Measurements from ENCODE around the gene AK3.
A peak's percentile ranks its signal among the peaks of the same experiment; 100 is the strongest.
"Not testable (repeated sequence)": the region's sequence is repeated elsewhere in the genome, so short reads cannot be mapped to it uniquely, and the experiment has no call there.

Gene AK3

DNA sequence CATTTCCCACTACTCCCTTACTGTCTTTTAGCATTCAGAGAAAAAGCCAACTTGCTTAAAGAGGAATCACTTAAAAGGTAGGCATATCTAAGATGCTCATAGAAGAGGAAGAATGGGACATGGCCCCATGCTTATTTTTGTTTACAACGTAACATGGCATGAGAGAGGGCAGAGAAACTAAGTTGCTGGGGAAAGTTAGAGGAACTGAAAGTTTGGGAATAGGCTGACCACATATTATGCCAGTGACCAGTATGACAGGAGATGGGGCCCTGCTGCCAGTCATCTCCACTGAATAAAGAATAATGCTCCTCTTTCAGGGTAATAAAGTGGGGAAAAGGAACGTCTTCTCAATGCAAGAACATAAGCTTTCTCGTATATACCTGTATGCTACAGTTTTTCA is 77.0 kb downstream of the AK3 start:
- Histone ChIP-seq H3K4me3 (no peak overlapping the region), H3K27ac (no peak overlapping the region)
- TF ChIP-seq, protein P1, sequence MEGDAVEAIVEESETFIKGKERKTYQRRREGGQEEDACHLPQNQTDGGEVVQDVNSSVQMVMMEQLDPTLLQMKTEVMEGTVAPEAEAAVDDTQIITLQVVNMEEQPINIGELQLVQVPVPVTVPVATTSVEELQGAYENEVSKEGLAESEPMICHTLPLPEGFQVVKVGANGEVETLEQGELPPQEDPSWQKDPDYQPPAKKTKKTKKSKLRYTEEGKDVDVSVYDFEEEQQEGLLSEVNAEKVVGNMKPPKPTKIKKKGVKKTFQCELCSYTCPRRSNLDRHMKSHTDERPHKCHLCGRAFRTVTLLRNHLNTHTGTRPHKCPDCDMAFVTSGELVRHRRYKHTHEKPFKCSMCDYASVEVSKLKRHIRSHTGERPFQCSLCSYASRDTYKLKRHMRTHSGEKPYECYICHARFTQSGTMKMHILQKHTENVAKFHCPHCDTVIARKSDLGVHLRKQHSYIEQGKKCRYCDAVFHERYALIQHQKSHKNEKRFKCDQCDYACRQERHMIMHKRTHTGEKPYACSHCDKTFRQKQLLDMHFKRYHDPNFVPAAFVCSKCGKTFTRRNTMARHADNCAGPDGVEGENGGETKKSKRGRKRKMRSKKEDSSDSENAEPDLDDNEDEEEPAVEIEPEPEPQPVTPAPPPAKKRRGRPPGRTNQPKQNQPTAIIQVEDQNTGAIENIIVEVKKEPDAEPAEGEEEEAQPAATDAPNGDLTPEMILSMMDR (IDR thresholded peaks at IDR 0.05): no peak
- DNase-seq (ENCODE audit: low spot score): no peak

DNA sequence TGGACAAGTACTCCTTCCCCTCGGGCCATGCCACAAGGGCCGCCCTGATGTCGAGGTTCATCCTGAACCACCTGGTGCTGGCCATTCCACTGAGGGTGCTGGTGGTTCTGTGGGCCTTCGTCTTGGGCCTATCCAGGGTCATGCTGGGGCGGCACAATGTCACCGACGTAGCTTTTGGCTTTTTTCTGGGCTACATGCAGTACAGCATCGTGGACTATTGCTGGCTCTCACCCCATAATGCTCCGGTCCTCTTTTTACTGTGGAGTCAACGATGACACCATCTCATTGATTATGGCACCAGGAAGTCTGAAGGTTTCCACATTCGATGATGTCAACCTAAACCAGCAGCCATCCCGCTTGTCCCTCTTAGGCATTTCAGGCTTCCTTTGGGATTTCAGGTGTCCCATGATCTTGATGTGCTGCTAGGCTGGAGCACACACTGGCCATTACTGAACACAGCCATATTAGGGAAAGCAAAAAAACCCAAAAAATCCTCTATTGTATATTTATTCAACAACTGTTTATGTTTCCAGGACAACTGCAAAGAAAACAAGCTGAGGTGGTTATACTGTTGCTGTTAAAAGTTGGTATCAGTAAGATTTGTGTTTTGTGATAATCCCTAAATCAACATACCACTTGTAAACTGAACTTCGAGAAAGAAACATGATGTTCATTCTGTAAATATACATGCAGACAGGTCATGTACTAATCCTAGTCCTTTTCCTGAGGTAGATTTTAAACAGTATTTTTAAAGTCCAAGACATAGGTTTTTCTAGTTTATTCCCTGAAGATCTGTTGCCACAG is 77.8 kb downstream of the AK3 start:
- H3K27ac ChIP-seq: peak overlapping the region; percentile 84 to 86
- TF ChIP-seq, protein P1 (IDR thresholded peaks at IDR 0.05): no peak
- no peak for DNase-seq (ENCODE audit: low spot score)

GRCh38 chr9:4662108-4662988 is 78.7 kb downstream of the AK3 start, which contains the start of gene PLPP6:
Gene PLPP6, plus strand, starts transcription at chr9:4662294. Its CDS starts 82 bp downstream, at chr9:4662376.
- peak; percentile 93 for DNase-seq (ENCODE audit: low spot score)
- TF ChIP-seq, protein P1 (IDR thresholded peaks at IDR 0.05): no peak
- peak within 1 kb of the TSS; percentile 84 to 86 for H3K27ac ChIP-seq
- H3K4me3 ChIP-seq: peak within 1 kb of the TSS; percentile 81

More for the DNA sequence above, 77.8 kb downstream of the AK3 start:
- H3K4me3 ChIP-seq: peak overlapping the region; percentile 81

- H3K27ac ChIP-seq: peak overlapping the region; percentile 84 to 86
- TF ChIP-seq, protein P1 (IDR thresholded peaks at IDR 0.05): no peak
- peak overlapping the region; percentile 81 for H3K4me3 ChIP-seq
- DNase-seq (ENCODE audit: low spot score): no peak
These were observed 79.4 kb downstream of the AK3 start for GRCh38 chr9:4661611-4662010.

DNA sequence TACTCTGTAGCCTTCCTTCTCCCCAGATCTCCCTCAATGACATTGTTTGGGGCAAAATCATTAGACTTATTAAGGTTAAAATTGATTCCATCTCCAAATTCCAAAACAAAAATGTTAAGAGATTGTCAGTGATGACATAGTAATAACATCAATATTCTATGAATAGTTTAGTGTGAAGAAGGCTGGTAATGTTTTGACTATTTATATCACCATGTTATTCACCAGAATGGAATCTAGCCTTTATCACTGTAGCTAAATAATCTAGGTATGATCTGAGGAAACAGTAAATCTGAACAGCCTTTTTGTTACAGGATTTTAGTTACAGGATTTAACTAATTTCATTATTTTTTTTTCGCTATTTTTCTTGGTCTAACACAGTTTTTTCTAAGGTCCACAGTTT is 79.8 kb downstream of the AK3 start:
- H3K4me3 ChIP-seq: no peak overlapping the region

DNA sequence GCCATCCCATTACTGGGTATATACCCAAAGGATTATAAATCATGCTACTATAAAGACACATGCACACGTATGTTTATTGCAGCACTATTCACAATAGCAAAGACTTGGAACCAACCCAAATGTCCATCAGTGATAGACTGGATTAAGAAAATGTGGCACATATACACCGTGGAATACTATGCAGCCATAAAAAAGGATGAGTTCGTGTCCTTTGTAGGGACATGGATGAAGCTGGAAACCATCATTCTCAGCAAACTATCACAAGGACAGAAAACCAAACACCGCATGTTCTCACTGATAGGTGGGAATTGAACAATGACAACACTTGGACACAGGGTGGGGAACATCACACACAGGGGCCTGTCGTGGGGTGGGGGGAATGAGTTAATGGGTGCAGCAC is 80.3 kb downstream of the AK3 start:
- not testable (repeated sequence) for H3K4me3 ChIP-seq; H3K27ac ChIP-seq; DNase-seq (ENCODE audit: low spot score)

More for the DNA sequence above, 79.8 kb downstream of the AK3 start:
- H3K27ac ChIP-seq: peak overlapping the region in 1 of 2 donors; percentile 84
- DNase-seq (ENCODE audit: low spot score): no peak
- TF ChIP-seq, protein P1 (IDR thresholded peaks at IDR 0.05): no peak
